H1 (cell line): ENCODE measurements around the gene PIK3C2G.

Experiments used
- ATF3 ChIP-seq: IDR thresholded peaks from 2 replicates; pipeline ENCODE4 v1.6.1; 2011; ENCODE audit warnings: low read depth, mild to moderate bottlenecking, low read length; ENCODE audit not compliant: insufficient read depth
- BACH1 ChIP-seq: IDR thresholded peaks from 2 replicates; pipeline ENCODE4 v1.6.1; 2012; ENCODE audit warnings: low read length, improper control_type of control experiment
- CTCF ChIP-seq, 3 experiments: IDR thresholded peaks; 1 replicate in 2 of 3; 2 replicates in 1 of 3; pipeline versions ENCODE4 v1.5.1 to v1.6.1; 2011; ENCODE audit warnings: low read length in 3 of 3, mild to moderate bottlenecking in 3 of 3, inconsistent platforms in 2 of 3, low read depth in 1 of 3, moderate library complexity in 1 of 3; ENCODE audit not compliant: insufficient read depth in 1 of 3; ENCODE audit errors: control extremely low read depth in 1 of 3
- EP300 ChIP-seq, 2 experiments: IDR thresholded peaks; 1 replicate in 1 of 2; 2 replicates in 1 of 2; pipeline ENCODE4 v1.6.1; 2011 to 2012; ENCODE audit warnings: low read depth in 2 of 2, low read length in 2 of 2, mild to moderate bottlenecking in 2 of 2, borderline replicate concordance in 1 of 2, inconsistent platforms in 1 of 2, moderate library complexity in 1 of 2
- KDM1A ChIP-seq: fragments of 200-600, 300-600 bp; sonication (generic); IDR thresholded peaks from 2 replicates; pipeline ENCODE4 v1.7.1; 2016; ENCODE audit warnings: mild to moderate bottlenecking, low read length, borderline replicate concordance
- MAFK ChIP-seq: IDR thresholded peaks from 2 replicates; pipeline ENCODE4 v1.6.1; 2012; ENCODE audit warnings: low read depth, mild to moderate bottlenecking, improper control_type of control experiment, low read length
- NRF1 ChIP-seq: IDR thresholded peaks from 2 replicates; pipeline ENCODE4 v1.6.1; 2011; ENCODE audit warnings: mild to moderate bottlenecking, low read depth, low read length, improper control_type of control experiment
- POLR2A ChIP-seq, 2 experiments: IDR thresholded peaks; 1 replicate in 1 of 2; 2 replicates in 1 of 2; pipeline ENCODE4 v1.6.1; 2011; ENCODE audit warnings: low read depth in 2 of 2, low read length in 2 of 2, mild to moderate bottlenecking in 2 of 2; ENCODE audit errors: control extremely low read depth in 1 of 2
- SUZ12 ChIP-seq: fragments of 200-600 bp; sonication (generic); IDR thresholded peaks from 2 replicates; pipeline ENCODE4 v1.6.1; 2012; ENCODE audit warnings: mild to moderate bottlenecking, inconsistent platforms, low read length, moderate library complexity, mixed read lengths
- TAF1 ChIP-seq: IDR thresholded peaks from 2 replicates; pipeline ENCODE4 v1.6.1; 2011; ENCODE audit warnings: mild to moderate bottlenecking, low read depth, low read length

- TF ChIP-seq NRF1 (no peak), EP300 (IDR thresholded peaks at IDR 0.05; ENCODE audit: borderline replicate concordance in 1 of 2, low read depth in 2 of 2, low read length in 2 of 2) (no peak), POLR2A (IDR thresholded peaks at IDR 0.05; ENCODE audit: control extremely low read depth in 1 of 2, low read depth in 2 of 2, low read length in 2 of 2) (no peak), KDM1A (no peak), CTCF (IDR thresholded peaks at IDR 0.05; ENCODE audit: control extremely low read depth in 1 of 3, insufficient read depth in 1 of 3, low read depth in 1 of 3, low read length in 3 of 3) (peak in 2 of 3 experiments; percentile 18 to 49; a peak in 1 of 4 replicates), ATF3 (no peak), TAF1 (no peak), SUZ12 (no peak), MAFK (no peak), BACH1 (no peak)
These were observed 15.3 kb upstream of the PIK3C2G start for GRCh38 chr12:18246066-18246465.
